COLO829 (cell line): ENCODE results near the gene ARHGEF11.
A peak's percentile ranks its signal among the peaks of the same experiment; 100 is the strongest.

ENCODE experiments used
- DNase-seq: peaks from one replicate; pipeline ENCODE4 v3.0.0; 2012; ENCODE audit warnings: low spot score

Gene ARHGEF11

GRCh38 chr1:156894711-156895454 is 150.7 kb downstream of the ARHGEF11 start:
- DNase-seq, result no peak

GRCh38 chr1:156894001-156894400 is 151.5 kb downstream of the ARHGEF11 start:
- DNase-seq, result no peak

- no peak for DNase-seq
Measured at GRCh38 chr1:156893048-156893953, 152.2 kb downstream of the ARHGEF11 start, which contains the start of gene PEAR1. Gene PEAR1, plus strand, starts transcription at chr1:156893718. Its CDS starts 10,209 bp downstream, at chr1:156903927.

GRCh38 chr1:156892190-156893047 is 153.1 kb downstream of the ARHGEF11 start:
- DNase-seq, result peak; percentile 83

- DNase-seq, result peak; percentile 91
Measured at GRCh38 chr1:156889802-156890580, 155.6 kb downstream of the ARHGEF11 start.

GRCh38 chr1:156887734-156888133 is 157.8 kb downstream of the ARHGEF11 start:
- no peak for DNase-seq

- DNase-seq, result no peak
Measured at GRCh38 chr1:156887317-156887716, 158.2 kb downstream of the ARHGEF11 start.

GRCh38 chr1:156886583-156887281 is 158.8 kb downstream of the ARHGEF11 start:
- no peak for DNase-seq

- no peak for DNase-seq
Measured at GRCh38 chr1:156885880-156886355, 159.6 kb downstream of the ARHGEF11 start.

GRCh38 chr1:156885314-156885713 is 160.2 kb downstream of the ARHGEF11 start:
- no peak for DNase-seq
